GM19240 (cell line): ENCODE results near the gene MACROD2.
"Not testable (repeated sequence)": the region's sequence is repeated elsewhere in the genome, so short reads cannot be mapped to it uniquely, and the experiment has no call there.

Source experiments
- DNase-seq: peaks from one replicate; pipeline ENCODE4 v3.0.0; 2011; ENCODE audit warnings: low spot score; ENCODE audit not compliant: insufficient read length

The MACROD2 gene

DNA sequence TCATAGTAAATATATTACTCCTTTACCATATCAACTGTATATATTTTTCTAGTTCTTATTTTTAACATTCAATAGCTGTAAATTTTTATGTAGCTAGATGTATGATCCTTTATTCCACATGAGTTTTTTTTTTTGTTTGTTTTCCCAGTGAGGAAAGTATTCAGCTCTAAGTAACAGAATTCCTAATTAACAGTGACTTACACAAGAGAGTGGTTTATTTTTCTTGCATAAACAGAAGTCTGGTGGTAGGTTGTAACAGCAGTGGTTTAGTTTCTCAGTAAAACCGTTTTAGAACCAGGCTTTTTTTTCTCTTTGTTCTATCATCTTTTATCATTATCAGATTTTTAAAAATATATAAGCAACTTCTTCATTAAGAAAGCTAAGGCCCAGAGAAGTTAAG lies 459.0 kb downstream of the MACROD2 start:
- no peak for DNase-seq

DNA sequence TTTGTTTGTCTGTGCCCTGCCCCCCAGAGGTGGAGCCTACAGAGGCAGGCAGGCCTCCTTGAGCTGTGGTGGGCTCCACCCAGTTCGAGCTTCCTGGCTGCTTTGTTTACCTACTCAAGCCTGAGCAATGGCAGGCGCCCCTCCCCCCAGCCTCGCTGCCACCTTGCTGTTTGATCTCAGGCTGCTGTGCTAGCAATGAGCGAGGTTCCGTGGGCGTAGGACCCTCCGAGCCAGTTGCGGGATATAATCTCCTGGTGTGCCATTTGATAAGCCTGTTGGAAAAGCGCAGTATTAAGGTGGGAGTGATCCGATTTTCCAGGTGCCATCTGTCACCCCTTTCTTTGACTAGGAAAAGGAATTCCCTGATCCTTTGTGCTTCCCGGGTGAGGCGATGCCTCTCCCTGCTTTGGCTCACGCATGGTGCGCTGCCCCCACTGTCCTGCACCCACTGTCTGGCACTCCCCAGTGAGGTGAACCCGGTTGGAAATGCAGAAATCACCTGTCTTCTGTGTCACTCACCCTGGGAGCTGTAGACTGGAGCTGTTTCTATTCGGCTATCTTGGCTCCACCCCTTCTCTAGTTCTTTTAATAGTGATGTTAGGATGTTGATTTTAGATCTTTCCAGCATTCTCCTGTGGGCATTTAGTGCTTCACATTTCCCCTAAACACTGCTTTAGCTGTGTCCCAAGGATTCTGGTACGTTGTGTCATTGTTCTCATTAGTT lies 471.9 kb downstream of the MACROD2 start:
- DNase-seq, result not testable (repeated sequence)

DNA sequence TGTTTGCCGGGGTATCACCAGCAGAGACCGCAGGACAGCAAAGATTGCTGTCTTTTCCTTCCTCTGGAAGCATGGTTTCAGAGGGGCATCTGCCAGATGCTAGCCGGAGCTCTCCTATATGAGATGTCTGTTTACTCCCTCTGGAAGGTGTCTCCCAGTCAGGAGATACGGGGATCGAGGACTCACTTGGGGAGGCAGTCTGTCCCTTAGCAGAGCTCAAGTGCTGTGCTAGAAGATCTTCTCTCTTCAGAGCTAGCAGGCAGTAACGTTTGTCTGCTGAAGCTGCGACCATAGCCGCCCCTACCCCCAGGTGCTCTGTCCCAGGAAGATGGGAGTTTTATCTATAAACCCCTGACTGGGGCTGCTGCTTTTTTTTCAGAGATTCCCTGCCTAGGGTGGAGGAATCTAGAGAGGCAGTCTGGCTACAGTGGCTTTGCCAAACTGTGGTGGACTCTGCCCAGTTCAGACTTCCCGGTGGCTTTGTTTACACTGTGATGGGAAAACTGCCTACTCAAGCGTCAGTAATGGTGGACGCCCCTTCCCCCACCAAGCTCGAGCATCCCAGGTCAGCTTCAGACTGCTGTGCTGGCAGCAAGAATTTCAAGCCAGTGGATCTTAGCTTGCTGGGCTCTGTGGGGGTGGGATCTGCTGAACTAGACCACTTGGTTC lies 475.0 kb downstream of the MACROD2 start:
- no peak for DNase-seq

DNA sequence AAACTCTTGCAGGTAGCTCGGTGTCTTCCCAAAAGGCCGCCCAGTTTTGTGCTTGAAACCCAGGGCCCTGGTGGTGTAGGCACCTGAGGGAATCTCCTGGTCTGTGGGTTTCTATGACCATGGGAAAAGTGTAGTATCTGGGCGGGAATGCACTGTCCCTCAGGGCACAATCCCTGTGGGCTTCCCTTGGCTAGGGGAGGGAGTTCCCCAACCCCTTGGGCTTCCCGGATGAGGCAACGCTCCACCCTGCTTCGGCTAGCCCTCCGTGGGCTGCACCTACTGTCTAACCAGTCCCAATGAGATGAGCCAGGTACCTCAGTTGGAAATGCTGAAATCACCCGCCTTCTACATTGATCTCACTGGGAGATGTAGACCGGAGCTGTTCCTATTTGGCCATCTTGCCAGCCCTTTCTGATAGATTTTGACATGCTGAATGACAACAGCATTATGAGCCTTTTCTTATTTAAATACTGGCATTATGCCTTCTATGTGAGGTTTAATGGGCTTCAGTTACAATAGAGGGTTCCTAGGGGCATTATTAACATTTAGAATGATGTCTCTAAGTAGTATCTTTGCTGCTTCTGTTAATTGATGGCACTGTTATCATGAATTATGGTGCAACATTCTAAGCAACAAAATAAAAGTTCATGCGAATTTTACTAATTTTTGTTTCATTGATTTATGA lies 475.8 kb downstream of the MACROD2 start:
- DNase-seq, result no peak

DNA sequence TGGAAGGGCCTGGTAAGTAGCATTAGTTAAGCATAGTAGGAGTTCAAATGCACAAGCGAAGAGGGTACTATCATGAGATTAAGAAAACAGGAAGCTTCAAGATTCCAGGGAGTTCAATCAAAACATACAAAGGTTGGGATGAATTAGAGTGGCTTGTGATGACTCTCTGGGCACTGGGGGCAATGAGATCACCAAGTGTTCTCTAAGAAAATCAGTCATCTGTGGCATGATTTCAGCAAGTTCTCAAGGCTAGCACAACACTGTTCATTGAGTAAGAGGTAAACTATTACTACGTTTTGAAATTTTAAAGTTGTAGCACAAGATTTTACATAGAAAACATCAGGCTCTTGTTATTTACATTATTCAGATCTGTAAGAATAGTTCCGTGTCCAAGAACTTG lies 481.8 kb downstream of the MACROD2 start:
- no peak for DNase-seq

DNA sequence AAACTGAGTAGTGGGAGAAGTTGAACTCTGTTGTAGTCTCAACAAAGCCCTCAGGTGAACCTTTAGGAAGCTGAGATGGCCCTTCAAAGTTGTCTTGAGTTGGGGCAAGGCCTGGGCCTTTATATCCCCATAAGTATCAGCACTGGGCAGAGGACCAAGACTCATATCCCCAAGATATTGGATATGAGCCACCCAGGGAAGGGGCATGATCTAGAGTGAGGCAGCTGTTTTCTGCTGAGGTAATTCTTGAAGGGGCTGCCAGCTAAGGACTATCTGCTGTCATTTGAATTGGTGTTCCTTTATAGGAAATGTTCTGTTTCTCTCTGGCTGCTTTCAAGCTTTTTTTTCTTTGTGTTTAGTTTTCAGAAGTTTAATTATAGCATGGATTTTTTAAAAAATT lies 482.8 kb downstream of the MACROD2 start:
- no peak for DNase-seq

DNA sequence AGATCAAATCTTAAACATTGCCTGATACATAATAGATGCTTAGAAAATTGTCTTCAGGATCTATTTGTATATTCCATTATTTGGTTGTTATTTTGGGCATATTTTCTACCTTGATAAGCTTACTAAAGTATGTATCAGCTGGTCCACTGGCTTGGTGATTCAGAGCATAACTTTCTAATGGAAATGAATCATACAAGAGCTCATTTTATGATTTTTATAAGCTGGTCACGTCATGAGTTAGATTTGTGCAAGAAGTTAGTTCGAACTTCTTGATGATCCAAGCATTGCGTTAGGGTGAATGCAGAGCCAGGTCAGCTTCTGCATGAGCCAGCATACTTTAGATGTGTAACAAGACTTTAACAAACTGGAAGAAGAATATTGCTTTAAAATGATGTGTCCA lies 486.5 kb downstream of the MACROD2 start:
- no peak for DNase-seq

DNA sequence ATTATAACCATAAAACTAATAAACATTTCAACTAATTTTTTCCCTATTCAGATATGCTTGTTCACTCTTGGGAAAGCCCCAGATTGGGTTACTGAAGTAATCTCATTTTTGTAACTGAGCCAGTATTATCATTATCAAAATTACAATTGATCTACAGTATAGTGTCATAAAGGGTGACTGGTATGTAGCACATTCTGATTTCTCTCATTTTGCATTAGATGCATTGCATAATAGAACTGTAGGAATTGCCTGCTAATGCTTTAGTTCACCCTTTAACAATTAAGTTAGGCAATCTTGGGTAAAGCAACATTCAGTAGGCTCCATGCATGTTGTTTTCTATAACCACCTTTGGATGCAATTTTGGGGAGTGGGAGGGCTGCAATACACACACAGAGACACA lies 492.9 kb downstream of the MACROD2 start:
- no peak for DNase-seq

DNA sequence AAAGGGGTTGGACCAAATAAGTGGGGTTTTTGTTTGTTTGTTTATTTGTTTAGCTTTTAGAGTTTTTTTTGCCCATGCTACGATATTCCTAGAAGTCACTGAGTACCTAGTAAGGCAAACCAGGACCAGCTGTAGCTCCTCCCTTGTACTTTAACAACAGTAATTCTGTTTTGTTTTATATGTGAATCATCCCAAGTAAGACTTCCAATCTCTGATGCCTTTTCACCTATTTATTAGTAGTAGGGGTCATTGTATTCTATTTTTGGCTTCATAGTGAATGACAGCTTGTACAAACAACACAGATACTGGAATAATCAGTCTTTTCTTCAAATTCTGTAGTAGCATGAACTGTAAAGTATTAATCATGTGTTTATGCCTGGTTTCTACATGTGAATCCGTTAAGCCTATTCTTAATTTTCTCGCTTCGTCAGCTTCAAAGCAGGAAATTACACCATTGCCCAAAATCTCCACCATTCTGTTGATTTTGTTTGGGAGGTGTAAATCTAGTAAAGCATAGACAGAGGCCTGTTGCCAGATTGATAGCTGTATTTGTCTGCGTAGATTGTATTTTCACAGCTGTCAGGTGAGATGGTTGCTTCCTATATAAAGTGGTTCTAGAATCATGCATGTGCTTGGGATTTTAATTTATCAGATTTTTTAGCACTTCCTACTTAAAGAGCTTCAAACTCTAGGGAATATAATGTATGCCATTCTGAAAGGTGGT lies 493.6 kb downstream of the MACROD2 start:
- DNase-seq, result no peak

DNA sequence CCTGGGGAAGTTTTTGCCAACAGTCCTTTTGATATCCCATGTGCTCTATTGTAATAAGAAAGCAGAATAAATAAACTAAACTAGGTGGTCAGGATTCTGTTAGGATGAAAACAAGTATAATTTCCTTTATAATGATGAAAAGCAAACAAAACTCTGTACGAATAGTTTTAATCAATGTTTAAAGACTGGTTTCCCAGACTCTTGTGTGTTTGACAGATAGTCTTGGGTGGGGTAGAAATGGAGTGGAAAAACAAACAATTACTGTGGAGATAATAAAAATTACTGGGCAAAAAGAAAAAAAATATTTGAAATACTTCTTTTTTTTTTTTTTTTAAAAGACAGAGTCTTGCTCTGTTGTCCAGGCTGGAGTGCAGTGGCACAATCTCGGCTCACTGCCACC lies 494.2 kb downstream of the MACROD2 start:
- DNase-seq, result no peak

DNA sequence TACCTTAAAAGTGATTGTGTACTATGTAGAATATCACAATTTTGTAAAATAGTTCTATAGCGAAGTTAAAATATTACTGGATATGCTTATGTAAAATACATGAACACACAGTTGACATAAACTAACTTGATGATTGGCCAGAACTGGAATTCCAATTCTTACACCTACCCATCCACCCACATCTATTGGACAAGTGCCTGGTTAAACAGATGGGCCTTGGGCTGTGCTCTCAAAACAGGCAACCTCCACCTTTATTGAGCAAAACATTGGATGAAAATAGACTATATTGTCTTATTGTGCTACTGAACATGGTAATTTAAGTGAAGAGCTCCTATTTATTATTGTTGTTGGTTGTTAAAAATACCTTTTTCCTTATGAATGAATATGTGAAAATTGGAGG lies 496.1 kb downstream of the MACROD2 start:
- no peak for DNase-seq

DNA sequence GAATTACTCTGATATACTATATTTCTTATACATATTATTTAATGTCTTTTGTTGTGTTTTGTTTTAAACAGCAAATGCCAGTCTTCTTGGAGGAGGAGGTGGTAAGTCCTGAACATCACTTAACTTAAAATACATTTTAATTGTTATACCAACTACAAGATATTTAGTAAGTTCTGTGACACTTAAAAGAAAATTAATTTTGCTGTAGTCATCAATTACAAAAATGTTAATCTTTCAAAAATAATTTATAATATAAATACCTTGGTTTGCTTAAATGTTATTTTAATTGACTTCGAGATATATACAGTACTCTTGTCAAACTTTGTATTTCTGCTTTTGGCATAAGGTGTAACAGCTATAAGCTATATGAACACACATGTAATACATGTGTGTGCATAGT lies 498.1 kb downstream of the MACROD2 start:
- no peak for DNase-seq

DNA sequence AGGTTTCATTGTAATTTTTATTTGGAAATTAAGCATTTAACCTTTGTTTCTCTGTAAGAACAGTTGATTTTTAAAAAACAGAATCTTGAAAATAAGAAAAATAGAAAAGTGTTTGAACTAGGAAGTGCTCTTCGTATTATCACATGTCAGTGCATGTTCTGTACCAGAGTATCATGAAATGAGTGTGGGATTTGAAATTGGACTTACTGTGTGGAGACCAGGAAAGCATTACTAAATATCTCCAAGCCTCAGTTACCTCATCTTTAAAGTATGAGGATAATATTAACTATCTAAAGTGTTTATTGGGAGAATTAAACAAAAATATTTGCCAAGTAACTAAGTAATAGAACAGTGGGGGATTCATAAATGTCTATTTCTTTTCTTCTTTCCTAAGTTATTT lies 499.0 kb downstream of the MACROD2 start:
- DNase-seq, result no peak

DNA sequence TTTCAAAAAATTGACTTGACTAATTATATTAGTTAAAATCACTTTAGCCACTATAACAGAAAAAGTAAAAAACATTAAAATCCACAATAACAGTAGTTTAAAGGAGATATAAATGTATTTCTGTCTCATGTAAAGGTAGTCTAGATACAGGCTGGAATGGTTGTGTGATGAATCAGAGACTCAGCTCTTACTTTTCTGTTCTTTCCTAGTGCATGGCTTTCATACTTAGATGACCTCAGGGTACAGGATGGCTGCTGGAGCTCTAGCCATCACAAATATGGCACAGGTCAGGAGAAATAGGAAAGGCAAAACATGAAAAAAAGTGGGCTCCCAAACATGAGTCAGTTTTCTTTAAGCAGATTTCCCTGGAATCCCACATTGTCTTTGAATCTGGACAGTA lies 499.8 kb downstream of the MACROD2 start:
- no peak for DNase-seq

DNA sequence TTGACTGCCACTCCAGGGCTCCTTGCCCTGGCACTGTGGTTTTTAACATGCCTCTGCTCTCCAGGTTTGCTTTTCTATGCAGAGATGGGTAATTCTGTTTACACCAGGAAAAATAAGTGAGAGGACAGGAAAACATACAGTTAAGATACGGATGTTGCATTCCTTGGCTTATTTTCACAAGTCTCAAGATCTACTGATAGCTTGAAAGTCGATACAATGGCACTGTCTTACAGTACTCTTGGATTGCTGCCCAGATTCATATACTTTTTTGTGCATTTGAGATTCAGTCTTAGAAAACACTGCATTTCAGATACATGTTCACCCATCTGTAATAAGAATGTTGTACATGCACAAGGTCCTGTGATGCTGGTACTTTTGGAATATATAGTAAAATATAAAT lies 501.7 kb downstream of the MACROD2 start:
- no peak for DNase-seq

DNA sequence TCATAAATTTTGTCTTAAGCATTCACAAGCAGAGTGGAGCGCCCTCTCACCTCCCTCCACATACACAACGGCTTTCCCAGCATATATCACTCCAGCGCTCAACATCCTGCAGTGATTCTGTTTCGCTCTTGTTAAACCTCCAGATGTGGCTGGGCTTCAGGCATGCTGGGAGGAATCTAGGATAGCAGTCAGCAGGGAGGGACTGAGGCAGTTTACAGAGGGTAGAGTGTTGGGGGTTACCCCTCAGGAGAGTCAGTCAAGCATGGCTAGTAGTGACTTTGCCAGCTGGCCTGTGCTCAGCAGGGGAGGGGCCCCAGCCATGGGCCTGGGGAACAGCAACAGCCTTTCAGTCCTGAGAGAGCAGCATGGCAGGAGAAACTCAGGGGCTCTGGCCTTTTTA lies 503.5 kb downstream of the MACROD2 start:
- no peak for DNase-seq

DNA sequence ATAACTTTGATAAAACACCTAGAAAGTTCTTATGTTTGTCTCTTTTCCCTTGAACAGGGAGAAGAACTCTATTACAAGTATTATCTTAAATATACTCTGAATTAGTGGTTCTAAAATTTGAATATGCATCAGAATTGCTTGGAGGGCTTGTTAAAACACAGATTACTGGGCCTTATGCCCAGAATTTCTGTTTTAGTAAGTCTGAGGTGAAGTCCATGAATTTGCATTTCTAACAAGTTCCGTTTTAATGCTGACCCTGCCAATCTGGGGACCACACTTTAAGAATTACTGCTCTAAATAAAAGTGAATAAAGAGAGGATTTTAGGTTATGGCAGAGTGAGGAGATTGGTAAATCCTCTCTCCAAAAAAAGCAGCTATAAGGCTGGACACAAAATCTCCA lies 510.2 kb downstream of the MACROD2 start:
- DNase-seq, result no peak

DNA sequence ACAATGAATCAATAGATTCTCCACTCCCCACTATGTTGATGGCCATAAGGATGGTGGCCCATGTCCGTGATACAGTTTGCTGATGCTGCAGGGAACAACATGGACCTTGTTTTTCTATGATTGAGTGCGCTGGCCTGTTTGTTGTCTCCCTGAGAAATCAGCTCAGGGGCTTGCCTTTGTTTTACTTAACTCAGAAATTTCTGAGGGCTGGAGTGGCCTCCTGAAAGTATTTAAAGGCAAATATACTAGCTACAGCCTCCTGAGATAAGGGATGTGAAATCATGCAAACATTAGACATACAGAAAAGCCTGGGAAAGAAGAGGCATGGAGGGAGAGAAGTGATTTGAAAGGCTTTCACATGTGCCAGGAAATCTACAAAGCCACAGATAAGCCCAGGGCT lies 512.4 kb downstream of the MACROD2 start:
- DNase-seq, result no peak

DNA sequence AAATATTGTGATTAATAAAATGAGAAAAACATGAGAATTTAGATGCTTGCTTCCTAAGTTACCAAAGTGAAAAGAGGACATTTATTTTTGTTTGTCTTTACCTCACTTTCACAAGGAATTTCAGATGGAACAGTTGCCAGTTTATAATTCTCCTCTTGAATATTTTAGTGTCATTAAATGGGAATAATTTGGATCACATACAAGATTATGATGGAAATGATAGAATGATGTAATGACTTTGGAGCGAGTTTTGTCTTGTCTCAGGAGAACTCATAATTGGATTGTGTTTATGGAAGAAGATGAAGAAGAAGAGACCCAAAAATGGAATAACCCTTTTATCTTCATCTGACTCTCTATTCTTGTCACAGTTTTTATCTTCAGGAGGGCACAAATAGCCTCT lies 515.0 kb downstream of the MACROD2 start:
- no peak for DNase-seq

DNA sequence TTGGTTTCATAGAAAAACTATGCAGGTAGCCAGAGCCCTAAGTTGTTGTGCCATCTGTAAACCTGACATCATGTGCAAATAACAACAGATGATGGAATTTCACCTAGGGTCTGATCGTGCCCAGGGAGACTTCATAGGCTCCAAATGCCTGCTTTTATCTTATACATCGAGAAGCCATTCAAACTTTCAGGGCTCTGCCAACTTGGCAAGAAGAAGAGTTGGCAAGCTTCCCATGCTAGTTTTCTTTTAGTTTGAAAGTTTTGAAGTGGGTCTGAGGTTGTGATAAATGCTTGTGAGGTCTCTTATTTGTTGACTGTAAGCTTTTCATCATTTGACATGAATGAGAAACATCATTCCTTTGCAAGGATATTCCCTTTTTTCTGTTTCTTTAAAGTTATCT lies 517.5 kb downstream of the MACROD2 start:
- no peak for DNase-seq

DNA sequence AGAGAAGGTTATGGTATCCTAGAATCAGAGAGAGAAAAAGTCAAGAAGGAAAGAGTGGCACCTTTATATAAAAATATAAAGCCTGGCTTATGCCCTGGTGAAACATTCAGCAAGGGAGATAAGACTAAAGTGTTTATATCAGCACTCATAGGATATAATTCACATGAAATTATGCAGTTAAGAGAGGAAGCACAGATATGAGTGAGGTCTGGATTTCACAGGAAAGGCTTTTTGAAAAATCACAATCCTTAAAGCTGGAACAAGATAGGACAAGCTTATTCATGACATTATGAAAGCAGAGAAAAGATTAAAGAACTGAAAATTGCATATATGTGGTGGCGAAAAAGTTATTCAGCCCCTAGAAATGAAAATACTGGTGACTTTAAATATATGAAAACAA lies 523.3 kb downstream of the MACROD2 start:
- no peak for DNase-seq

DNA sequence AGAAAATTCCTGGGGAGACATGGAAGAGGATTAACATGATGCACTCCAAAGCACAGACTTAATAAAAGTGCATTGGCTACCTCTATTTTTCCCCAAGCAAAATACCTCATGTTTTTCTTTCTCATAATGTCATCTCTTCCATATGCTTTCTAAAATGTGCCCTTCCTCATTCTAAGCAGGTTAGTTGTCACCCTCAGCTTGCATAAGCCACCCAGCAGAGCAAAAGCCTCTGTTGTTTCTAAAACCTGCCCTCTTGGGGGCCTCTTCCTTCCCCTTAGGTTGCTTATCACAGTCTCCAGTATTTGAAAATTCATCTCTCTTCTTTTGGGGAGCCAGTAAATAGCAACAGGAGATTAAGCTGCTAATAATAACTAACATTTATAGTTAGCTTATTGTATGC lies 525.7 kb downstream of the MACROD2 start:
- DNase-seq, result no peak
